HEK293 (cell line): ENCODE results near the gene MVB12B.
A peak's percentile ranks its signal among the peaks of the same experiment; 100 is the strongest.

Experiments used
- CTCF ChIA-PET: fragments of 350-600 bp; formaldehyde crosslinking; extraction: SDS; loops from one replicate; lab custom pipeline; 2021; ENCODE audit warnings: antibody characterized with exemption; lab: Yijun Ruan, JAX
- POLR2A ChIA-PET: fragments of 300-600 bp; formaldehyde crosslinking; extraction: SDS; loops from one replicate; lab custom pipeline; 2020; ENCODE audit warnings: antibody characterized with exemption, inconsistent platforms; lab: Yijun Ruan, JAX
- H3K27ac ChIP-seq: fragments of 200-500 bp; sonication (Bioruptor generic); 2 replicates; pipeline ENCODE4 v1.5.1; 2014; ENCODE audit warnings: low read depth, low read length, control low read depth, inconsistent platforms; ENCODE audit errors: extremely low read depth
- H3K36me3 ChIP-seq, 2 experiments: fragments of 200-500 bp in 1 of 2; sonication (Bioruptor generic) in 1 of 2; 1 replicate in 1 of 2; 2 replicates in 1 of 2; pipeline ENCODE4 v1.5.1; 2014 to 2017; ENCODE audit warnings: inconsistent platforms in 2 of 2, low read length in 2 of 2; ENCODE audit not compliant: control insufficient read depth in 2 of 2, insufficient read depth in 1 of 2
- H3K4me1 ChIP-seq: fragments of 200-500 bp; sonication (Bioruptor generic); 2 replicates; pipeline ENCODE4 v1.5.1; 2014; ENCODE audit warnings: mild to moderate bottlenecking, low read length, inconsistent platforms; ENCODE audit not compliant: control insufficient read depth, insufficient read depth
- H3K4me3 ChIP-seq: 2 replicates; pipeline ENCODE4 v1.5.1; 2011; ENCODE audit warnings: low read depth, mild to moderate bottlenecking, control low read depth, low read length, moderate library complexity
- H3K9me3 ChIP-seq: fragments of 200-500 bp; sonication (Bioruptor generic); 2 replicates; pipeline ENCODE4 v1.5.1; 2014; ENCODE audit warnings: low read depth, low read length, inconsistent platforms; ENCODE audit not compliant: control insufficient read depth, insufficient read depth
- HOXA7 ChIP-seq: sonication (generic); formaldehyde crosslinking; IDR thresholded peaks from 2 replicates; pipeline ENCODE4 v1.8.1; 2022; ENCODE audit warnings: missing genetic modification reagents, borderline replicate concordance
- KLF1 ChIP-seq: fragments of 450-650 bp; formaldehyde crosslinking; IDR thresholded peaks from 2 replicates; pipeline ENCODE4 v1.5.1; 2016; ENCODE audit warnings: missing biosample characterization, missing genetic modification characterization
- SP3 ChIP-seq: fragments of 450-650 bp; formaldehyde crosslinking; IDR thresholded peaks from 2 replicates; pipeline ENCODE4 v1.5.1; 2016; ENCODE audit warnings: missing biosample characterization, missing genetic modification characterization
- SP7 ChIP-seq: fragments of 450-650 bp; formaldehyde crosslinking; IDR thresholded peaks from 2 replicates; pipeline ENCODE4 v1.5.1; 2016; ENCODE audit warnings: missing biosample characterization, missing genetic modification characterization
- YY1 ChIP-seq: fragments of 450-650 bp; formaldehyde crosslinking; IDR thresholded peaks from 2 replicates; pipeline ENCODE4 v1.5.1; 2018; ENCODE audit warnings: missing biosample characterization, missing genetic modification characterization
- ZBTB8A ChIP-seq: fragments of 450-650 bp; formaldehyde crosslinking; IDR thresholded peaks from 2 replicates; pipeline ENCODE4 v1.5.1; 2016; ENCODE audit warnings: missing biosample characterization, missing genetic modification characterization
- ZNF112 ChIP-seq: fragments of 450-650 bp; formaldehyde crosslinking; IDR thresholded peaks from 2 replicates; pipeline ENCODE4 v1.5.0; 2017; ENCODE audit warnings: missing biosample characterization, missing genetic modification characterization
- ZNF133 ChIP-seq: fragments of 450-650 bp; formaldehyde crosslinking; IDR thresholded peaks from 2 replicates; pipeline ENCODE4 v1.5.1; 2016; ENCODE audit warnings: missing biosample characterization, missing genetic modification characterization
- ZNF174 ChIP-seq: fragments of 450-650 bp; formaldehyde crosslinking; IDR thresholded peaks from 2 replicates; pipeline ENCODE4 v1.5.0; 2017; ENCODE audit warnings: missing biosample characterization, mild to moderate bottlenecking, missing genetic modification characterization
- ZNF202 ChIP-seq: fragments of 450-650 bp; formaldehyde crosslinking; IDR thresholded peaks from 2 replicates; pipeline ENCODE4 v1.5.1; 2016; ENCODE audit warnings: missing biosample characterization, missing genetic modification characterization, borderline replicate concordance
- ZNF426 ChIP-seq: fragments of 450-650 bp; formaldehyde crosslinking; IDR thresholded peaks from 2 replicates; pipeline ENCODE4 v1.5.1; 2017; ENCODE audit warnings: missing biosample characterization, missing genetic modification characterization, mild to moderate bottlenecking, inconsistent platforms, moderate library complexity
- ZNF610 ChIP-seq: fragments of 450-650 bp; formaldehyde crosslinking; IDR thresholded peaks from 2 replicates; pipeline ENCODE4 v1.5.1; 2016; ENCODE audit warnings: missing biosample characterization, missing genetic modification characterization, borderline replicate concordance
- ZNF626 ChIP-seq: fragments of 450-650 bp; sonication (Bioruptor Pico); formaldehyde crosslinking; IDR thresholded peaks from 2 replicates; pipeline ENCODE4 v1.5.1; 2018; ENCODE audit warnings: missing biosample characterization, missing genetic modification characterization, inconsistent platforms
- ZNF664 ChIP-seq: fragments of 450-650 bp; formaldehyde crosslinking; IDR thresholded peaks from 2 replicates; pipeline ENCODE4 v1.5.1; 2016; ENCODE audit warnings: missing biosample characterization, missing genetic modification characterization
- ZNF768 ChIP-seq: fragments of 450-650 bp; formaldehyde crosslinking; IDR thresholded peaks from 2 replicates; pipeline ENCODE4 v1.5.1; 2018; ENCODE audit warnings: missing biosample characterization, mild to moderate bottlenecking, missing genetic modification characterization
- ZNF791 ChIP-seq: fragments of 450-650 bp; formaldehyde crosslinking; IDR thresholded peaks from 2 replicates; pipeline ENCODE4 v1.5.1; 2016; ENCODE audit warnings: missing biosample characterization, missing genetic modification characterization
- TF ChIP-seq, protein P1 (sequence below): fragments of 450-650 bp; formaldehyde crosslinking; IDR thresholded peaks from 2 replicates; pipeline ENCODE4 v1.5.1; 2017; ENCODE audit warnings: missing biosample characterization, missing genetic modification characterization
- TF ChIP-seq, protein P2 (sequence below): fragments of 450-650 bp; formaldehyde crosslinking; IDR thresholded peaks from 2 replicates; pipeline ENCODE4 v1.5.1; 2016; ENCODE audit warnings: missing biosample characterization, missing genetic modification characterization
- TF ChIP-seq, protein P3 (sequence below): fragments of 450-650 bp; formaldehyde crosslinking; IDR thresholded peaks from 2 replicates; pipeline ENCODE4 v1.5.1; 2017; ENCODE audit warnings: missing biosample characterization, mild to moderate bottlenecking, missing genetic modification characterization, moderate library complexity
- TF ChIP-seq, protein P4 (sequence below): fragments of 450-650 bp; formaldehyde crosslinking; IDR thresholded peaks from 2 replicates; pipeline ENCODE4 v1.5.1; 2016; ENCODE audit warnings: missing biosample characterization, missing genetic modification characterization

Gene MVB12B

DNA sequence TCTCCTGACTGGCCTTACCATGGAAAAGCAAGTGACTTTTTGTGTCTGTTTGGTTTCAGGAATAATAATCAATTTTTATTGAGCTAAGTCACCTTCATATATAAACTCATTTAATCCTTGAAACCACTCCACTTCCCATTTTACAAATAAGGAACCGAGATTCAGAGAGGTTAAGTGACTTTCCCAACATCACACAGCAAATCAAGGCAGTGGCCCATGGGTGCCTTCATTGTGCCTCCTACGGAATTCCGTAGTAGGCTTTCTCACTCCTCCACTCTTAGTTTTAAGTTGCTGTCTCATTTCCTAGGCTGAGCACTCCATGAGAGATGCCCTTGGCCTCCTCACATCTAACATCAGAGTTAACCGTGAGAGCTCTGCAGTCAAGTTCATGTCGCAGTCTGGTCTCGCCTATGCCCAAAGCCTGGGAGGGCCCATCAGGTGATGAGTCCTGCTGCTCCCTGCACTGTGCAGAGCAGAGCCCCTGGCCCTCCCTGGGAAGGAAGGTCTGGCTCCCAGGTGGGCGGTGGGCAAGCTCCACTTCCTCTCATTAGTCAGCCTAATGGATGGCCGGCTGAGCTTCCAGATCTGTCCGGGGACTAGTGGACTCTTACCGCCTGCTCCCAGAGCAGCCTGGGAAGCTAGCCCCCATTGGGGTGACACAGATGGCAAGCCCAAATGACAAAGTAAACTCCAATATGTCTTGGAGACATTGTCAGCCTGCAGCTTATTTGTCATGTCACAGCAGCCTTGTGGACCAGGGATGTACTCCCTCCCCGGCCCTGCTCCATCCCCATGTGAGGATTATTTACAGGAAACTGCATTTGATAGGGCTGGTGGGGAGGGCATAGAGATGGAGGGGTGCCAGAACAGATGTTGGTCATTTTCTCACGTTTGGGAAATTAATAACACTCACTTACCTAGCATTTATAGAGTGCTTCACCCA lies 123.4 kb downstream of the MVB12B start:
- CTCF ChIA-PET: interaction anchor here (1.6 to 1.8 kb wide), 2 partner anchors 41 to 707 kb away, joined by 3 to 5 read pairs; no protein-coding TSS in a partner anchor
- TF ChIP-seq ZNF768 (tag by site-specific recombination) (peak; percentile 26; the same call in 1 of the 2 replicates), ZNF426 (tag by site-specific recombination) (no peak), ZNF112 (tag by site-specific recombination) (no peak)
- TF ChIP-seq, protein P1, sequence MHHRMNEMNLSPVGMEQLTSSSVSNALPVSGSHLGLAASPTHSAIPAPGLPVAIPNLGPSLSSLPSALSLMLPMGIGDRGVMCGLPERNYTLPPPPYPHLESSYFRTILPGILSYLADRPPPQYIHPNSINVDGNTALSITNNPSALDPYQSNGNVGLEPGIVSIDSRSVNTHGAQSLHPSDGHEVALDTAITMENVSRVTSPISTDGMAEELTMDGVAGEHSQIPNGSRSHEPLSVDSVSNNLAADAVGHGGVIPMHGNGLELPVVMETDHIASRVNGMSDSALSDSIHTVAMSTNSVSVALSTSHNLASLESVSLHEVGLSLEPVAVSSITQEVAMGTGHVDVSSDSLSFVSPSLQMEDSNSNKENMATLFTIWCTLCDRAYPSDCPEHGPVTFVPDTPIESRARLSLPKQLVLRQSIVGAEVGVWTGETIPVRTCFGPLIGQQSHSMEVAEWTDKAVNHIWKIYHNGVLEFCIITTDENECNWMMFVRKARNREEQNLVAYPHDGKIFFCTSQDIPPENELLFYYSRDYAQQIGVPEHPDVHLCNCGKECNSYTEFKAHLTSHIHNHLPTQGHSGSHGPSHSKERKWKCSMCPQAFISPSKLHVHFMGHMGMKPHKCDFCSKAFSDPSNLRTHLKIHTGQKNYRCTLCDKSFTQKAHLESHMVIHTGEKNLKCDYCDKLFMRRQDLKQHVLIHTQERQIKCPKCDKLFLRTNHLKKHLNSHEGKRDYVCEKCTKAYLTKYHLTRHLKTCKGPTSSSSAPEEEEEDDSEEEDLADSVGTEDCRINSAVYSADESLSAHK (tag by site-specific recombination): no peak
- TF ChIP-seq, protein P2, sequence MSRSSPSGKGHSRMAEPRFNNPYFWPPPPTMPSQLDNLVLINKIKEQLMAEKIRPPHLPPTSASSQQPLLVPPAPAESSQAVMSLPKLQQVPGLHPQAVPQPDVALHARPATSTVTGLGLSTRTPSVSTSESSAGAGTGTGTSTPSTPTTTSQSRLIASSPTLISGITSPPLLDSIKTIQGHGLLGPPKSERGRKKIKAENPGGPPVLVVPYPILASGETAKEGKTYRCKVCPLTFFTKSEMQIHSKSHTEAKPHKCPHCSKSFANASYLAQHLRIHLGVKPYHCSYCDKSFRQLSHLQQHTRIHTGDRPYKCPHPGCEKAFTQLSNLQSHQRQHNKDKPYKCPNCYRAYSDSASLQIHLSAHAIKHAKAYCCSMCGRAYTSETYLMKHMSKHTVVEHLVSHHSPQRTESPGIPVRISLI: no peak
- TF ChIP-seq, all 188 proteins: peak for 1
- H3K9me3 ChIP-seq: no peaks in the 10 kb centered on the region
- POLR2A ChIA-PET: no interaction called here
- H3K27ac ChIP-seq: no peak overlapping the region
- H3K4me1 ChIP-seq: no peaks in the 10 kb centered on the region
- H3K36me3 ChIP-seq: peaks cover 0 to 8% of the 10 kb centered on the region in 2 experiments; a peak in 1 of 3 replicates
- no peak overlapping the region for H3K4me3 ChIP-seq

DNA sequence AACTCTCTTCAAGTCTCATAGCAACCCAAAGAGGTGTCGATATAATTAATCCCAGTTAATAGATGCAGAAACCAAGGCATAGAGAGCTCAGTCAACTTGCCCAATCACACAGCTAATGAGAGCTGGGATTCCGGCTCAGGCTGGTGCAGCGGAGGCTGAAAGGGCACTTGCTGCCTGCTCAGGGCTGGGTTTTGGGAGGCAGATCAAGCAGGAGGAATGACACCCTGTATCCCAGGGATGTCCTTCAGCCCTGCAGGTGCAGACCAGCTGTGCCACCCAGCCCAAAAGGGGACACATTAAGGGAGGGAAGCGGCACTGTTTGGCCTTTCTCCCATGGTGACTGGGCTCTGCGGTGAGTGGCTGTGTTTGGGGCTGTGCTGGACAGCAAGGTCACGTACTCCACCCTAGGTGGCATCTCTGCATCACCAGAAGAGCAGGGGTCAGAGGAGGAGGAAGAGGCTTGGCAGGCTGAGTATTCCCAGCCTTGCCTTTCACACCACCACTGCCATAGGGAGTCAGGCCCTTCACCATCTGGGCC lies 124.1 kb downstream of the MVB12B start:
- no peak overlapping the region for H3K27ac ChIP-seq
- TF ChIP-seq ZNF610 (tag by site-specific recombination): no peak
- no peak for TF ChIP-seq ZNF626 (tag by site-specific recombination)
- no peak for TF ChIP-seq YY1 (tag by site-specific recombination)
- TF ChIP-seq ZNF791 (tag by site-specific recombination): no peak
- TF ChIP-seq SP7: no peak
- no peak for TF ChIP-seq SP3 (tag by site-specific recombination)
- no peak for TF ChIP-seq HOXA7 (CRISPR knock-in tag)
- no peaks in the 10 kb centered on the region for H3K9me3 ChIP-seq
- ChIA-PET POLR2A (no interaction called here), CTCF (interaction anchor here (1.6 to 1.8 kb wide), 2 partner anchors 40 to 708 kb away, joined by 3 to 5 read pairs; no protein-coding TSS in a partner anchor)
- peaks cover 0 to 8% of the 10 kb centered on the region in 2 experiments; a peak in 1 of 3 replicates for H3K36me3 ChIP-seq
- no peak overlapping the region for H3K4me3 ChIP-seq
- H3K4me1 ChIP-seq: no peaks in the 10 kb centered on the region

DNA sequence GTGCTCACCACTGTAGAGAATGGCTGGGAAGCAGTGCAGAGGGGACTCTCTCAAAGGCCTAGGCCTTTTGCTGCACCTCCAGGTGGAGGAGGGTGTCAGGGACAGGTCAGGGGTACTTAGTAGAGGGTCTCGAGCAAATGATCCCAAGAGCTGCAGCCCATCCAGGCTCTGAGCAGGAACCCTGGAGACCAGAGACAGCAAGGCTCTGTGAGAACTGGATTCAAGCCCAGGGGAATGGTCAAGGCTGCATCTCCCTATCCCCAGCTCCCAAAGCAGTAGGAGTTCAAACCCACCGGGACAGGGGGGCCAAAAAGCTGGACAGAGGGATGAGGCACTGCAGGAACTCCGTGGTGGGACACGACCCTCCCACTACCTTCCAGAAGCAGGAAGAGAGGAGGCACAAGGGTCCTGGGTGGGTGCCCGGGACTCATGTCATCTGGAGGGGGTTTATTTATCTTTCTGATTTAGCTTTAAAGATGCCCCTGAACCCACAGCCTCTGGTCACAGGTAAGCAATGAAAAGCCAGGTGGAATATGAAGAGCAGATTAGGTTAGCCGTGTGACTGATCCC lies 124.8 kb downstream of the MVB12B start:
- Histone ChIP-seq H3K4me1 (no peaks in the 10 kb centered on the region), H3K4me3 (no peak overlapping the region), H3K27ac (no peak overlapping the region), H3K36me3 (peaks cover 0 to 8% of the 10 kb centered on the region in 2 experiments; a peak in 1 of 3 replicates), H3K9me3 (no peaks in the 10 kb centered on the region)
- POLR2A ChIA-PET: no interaction called here
- CTCF ChIA-PET: interaction anchor here (1.6 to 1.8 kb wide), 2 partner anchors 40 to 708 kb away, joined by 3 to 5 read pairs; no protein-coding TSS in a partner anchor
- no peak for TF ChIP-seq ZBTB8A (tag by site-specific recombination)
- TF ChIP-seq ZNF174 (tag by site-specific recombination): no peak
- TF ChIP-seq, protein P3, sequence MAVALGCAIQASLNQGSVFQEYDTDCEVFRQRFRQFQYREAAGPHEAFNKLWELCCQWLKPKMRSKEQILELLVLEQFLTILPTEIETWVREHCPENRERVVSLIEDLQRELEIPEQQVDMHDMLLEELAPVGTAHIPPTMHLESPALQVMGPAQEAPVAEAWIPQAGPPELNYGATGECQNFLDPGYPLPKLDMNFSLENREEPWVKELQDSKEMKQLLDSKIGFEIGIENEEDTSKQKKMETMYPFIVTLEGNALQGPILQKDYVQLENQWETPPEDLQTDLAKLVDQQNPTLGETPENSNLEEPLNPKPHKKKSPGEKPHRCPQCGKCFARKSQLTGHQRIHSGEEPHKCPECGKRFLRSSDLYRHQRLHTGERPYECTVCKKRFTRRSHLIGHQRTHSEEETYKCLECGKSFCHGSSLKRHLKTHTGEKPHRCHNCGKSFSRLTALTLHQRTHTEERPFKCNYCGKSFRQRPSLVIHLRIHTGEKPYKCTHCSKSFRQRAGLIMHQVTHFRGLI (tag by site-specific recombination): no peak
- no peak for TF ChIP-seq ZNF202 (tag by site-specific recombination)
- no peak for TF ChIP-seq ZNF664
- TF ChIP-seq, protein P4, sequence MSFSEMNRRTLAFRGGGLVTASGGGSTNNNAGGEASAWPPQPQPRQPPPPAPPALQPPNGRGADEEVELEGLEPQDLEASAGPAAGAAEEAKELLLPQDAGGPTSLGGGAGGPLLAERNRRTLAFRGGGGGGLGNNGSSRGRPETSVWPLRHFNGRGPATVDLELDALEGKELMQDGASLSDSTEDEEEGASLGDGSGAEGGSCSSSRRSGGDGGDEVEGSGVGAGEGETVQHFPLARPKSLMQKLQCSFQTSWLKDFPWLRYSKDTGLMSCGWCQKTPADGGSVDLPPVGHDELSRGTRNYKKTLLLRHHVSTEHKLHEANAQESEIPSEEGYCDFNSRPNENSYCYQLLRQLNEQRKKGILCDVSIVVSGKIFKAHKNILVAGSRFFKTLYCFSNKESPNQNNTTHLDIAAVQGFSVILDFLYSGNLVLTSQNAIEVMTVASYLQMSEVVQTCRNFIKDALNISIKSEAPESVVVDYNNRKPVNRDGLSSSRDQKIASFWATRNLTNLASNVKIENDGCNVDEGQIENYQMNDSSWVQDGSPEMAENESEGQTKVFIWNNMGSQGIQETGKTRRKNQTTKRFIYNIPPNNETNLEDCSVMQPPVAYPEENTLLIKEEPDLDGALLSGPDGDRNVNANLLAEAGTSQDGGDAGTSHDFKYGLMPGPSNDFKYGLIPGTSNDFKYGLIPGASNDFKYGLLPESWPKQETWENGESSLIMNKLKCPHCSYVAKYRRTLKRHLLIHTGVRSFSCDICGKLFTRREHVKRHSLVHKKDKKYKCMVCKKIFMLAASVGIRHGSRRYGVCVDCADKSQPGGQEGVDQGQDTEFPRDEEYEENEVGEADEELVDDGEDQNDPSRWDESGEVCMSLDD (tag by site-specific recombination): no peak
- TF ChIP-seq ZNF133 (tag by site-specific recombination): no peak
- TF ChIP-seq KLF1 (tag by site-specific recombination): no peak
